Kidney (tissue), 14 donors: Measurements from ENCODE around the gene ZMYND10. TPM values are rescaled to one million over a fixed set of nuclear protein-coding genes. Genes with fewer than 3 reads are reported as not detected.

Experiments
- DNase-seq, 5 donors: peaks; one replicate each; pipeline ENCODE4 v3.0.0-alpha.2; 2013 to 2020
- FAIRE-seq: peaks from 2 replicates; lab custom pipeline; 2012; peaks lifted over from hg19 to GRCh38; lab: Jason Lieb, UNC
- H3K27ac ChIP-seq, 2 donors: one replicate each; pipeline ENCODE4 v1.7.0; 2013; ENCODE audit warnings: low read depth in 2 of 2, low read length in 2 of 2, inconsistent platforms in 1 of 2
- H3K27me3 ChIP-seq: one replicate; pipeline ENCODE4 v1.7.1; 2013; ENCODE audit warnings: low read length, inconsistent platforms; ENCODE audit not compliant: control insufficient read depth, insufficient read depth
- H3K36me3 ChIP-seq, 3 donors: one replicate each; pipeline versions ENCODE4 v1.7.0 to v1.7.1; 2013; ENCODE audit warnings: low read length in 3 of 3, control low read depth in 1 of 3, inconsistent platforms in 1 of 3; ENCODE audit not compliant: insufficient read depth in 3 of 3, control insufficient read depth in 2 of 3
- H3K4me1 ChIP-seq, 3 donors: one replicate each; pipeline versions ENCODE4 v1.7.0 to v1.7.1; 2013; ENCODE audit warnings: low read length in 3 of 3, inconsistent platforms in 1 of 3, low read depth in 1 of 3; ENCODE audit not compliant: control insufficient read depth in 2 of 3, insufficient read depth in 2 of 3
- H3K4me3 ChIP-seq, 3 donors: one replicate each; pipeline versions ENCODE4 v1.7.0 to v1.8.1; 2013; ENCODE audit warnings: low read length in 3 of 3, control low read depth in 1 of 3, inconsistent platforms in 1 of 3
- H3K9ac ChIP-seq, 3 donors: one replicate each; pipeline versions ENCODE4 v1.7.0 to v1.7.1; 2013; ENCODE audit warnings: low read length in 3 of 3, control low read depth in 1 of 3, inconsistent platforms in 1 of 3
- H3K9me3 ChIP-seq, 3 donors: one replicate each; pipeline versions ENCODE4 v1.7.0 to v1.7.1; 2013; ENCODE audit warnings: low read length in 3 of 3, control low read depth in 1 of 3, inconsistent platforms in 1 of 3; ENCODE audit not compliant: control insufficient read depth in 2 of 3, insufficient read depth in 1 of 3
- CTCF ChIP-seq: IDR thresholded peaks from 3 replicates; pipeline ENCODE4 v1.5.1; 2012; ENCODE audit warnings: mild to moderate bottlenecking, moderate library complexity, borderline replicate concordance; ENCODE audit not compliant: insufficient read depth; ENCODE audit errors: extremely low read depth
- intact Hi-C: fragments of 100-400 bp; cut with DNase I; formaldehyde crosslinking; loops from one replicate; pipeline ENCODE4 v1.11.1; 2022
- polyA plus RNA-seq: library from polyadenylated mRNA; stranded (reverse); fragments of 350-450 nt; fragmentation: Illumina TruSeq; extraction: RNeasy Lipid Tissue Mini Kit (QIAGEN cat#74804); gene quantifications from one replicate; pipeline ENCODE4 v1.2.3, GENCODE V29; 2014; ENCODE audit warnings: low read depth, low replicate concordance; ENCODE audit not compliant: insufficient read depth
- total RNA-seq: library from RNA; stranded (reverse); fragmentation: NEBNext Ultra II Directional; extraction: Animal tissue kit (Norgen Biotek cat#: 25700); gene quantifications from one replicate; pipeline ENCODE4 v1.2.1, GENCODE V29; 2021
- donor health status: control.
- donor health status: control.
- donor health status: control.
- donor health status: control.
- donor health status: control.
- donor health status: DM: yes; HTN: yes; CAD: no.
- donor health status: Normal renal cell carcinoma (clear cell type).

Gene ZMYND10
- total and polyA plus RNA-seq, 2 donors from 2014 or later, result 10.0 to 14.2 TPM

- intact Hi-C loops, result no loop called here
- H3K4me1 ChIP-seq, result peaks cover 2 to 25% (median 14%) of the 10 kb centered on the region in 3 donors
- H3K36me3 ChIP-seq, result peaks cover 4 to 30% (median 19%) of the 10 kb centered on the region in 3 donors
- no peaks in the 10 kb centered on the region for H3K27me3 ChIP-seq
- H3K9me3 ChIP-seq, result no peaks in the 10 kb centered on the region
- TF ChIP-seq CTCF, result no peak
- H3K27ac ChIP-seq, result peak overlapping the region; percentile 71 to 86
- FAIRE-seq (no peak), DNase-seq (peak in 1 of 5 donors; percentile 66)
- H3K4me3 ChIP-seq, result peak overlapping the region in 1 of 3 donors; percentile 1
- H3K9ac ChIP-seq, result peak overlapping the region in 1 of 3 donors; percentile 51
Measured at GRCh38 chr3:50333744-50334328, 11.7 kb downstream of the ZMYND10 start.

- no peak for TF ChIP-seq CTCF
- Histone ChIP-seq H3K9me3 (no peaks in the 10 kb centered on the region), H3K27ac (no peak overlapping the region), H3K9ac (no peak overlapping the region), H3K4me3 (no peak overlapping the region), H3K4me1 (peaks cover 0 to 29% (median 11%) of the 10 kb centered on the region in 3 donors), H3K36me3 (peaks cover 4 to 30% (median 19%) of the 10 kb centered on the region in 3 donors), H3K27me3 (no peaks in the 10 kb centered on the region)
- intact Hi-C loops, result no loop called here
- DNase-seq, result no peak
- no peak for FAIRE-seq
Measured at GRCh38 chr3:50331364-50331907, 14.1 kb downstream of the ZMYND10 start.

GRCh38 chr3:50330330-50330729 is 15.2 kb downstream of the ZMYND10 start:
- FAIRE-seq (no peak), DNase-seq (no peak)
- no peaks in the 10 kb centered on the region for H3K9me3 ChIP-seq
- no peak for TF ChIP-seq CTCF
- H3K27ac ChIP-seq, result no peak overlapping the region
- intact Hi-C loops, result no loop called here
- H3K9ac ChIP-seq, result no peak overlapping the region
- peaks cover 4 to 37% (median 23%) of the 10 kb centered on the region in 3 donors for H3K36me3 ChIP-seq
- H3K4me3 ChIP-seq, result no peak overlapping the region
- peaks cover 0 to 19% (median 3%) of the 10 kb centered on the region in 3 donors for H3K4me1 ChIP-seq
- no peaks in the 10 kb centered on the region for H3K27me3 ChIP-seq
